H9 (cell line): ENCODE measurements around the gene ZSCAN31. TPM values are rescaled to one million over a fixed set of nuclear protein-coding genes. Genes with fewer than 3 reads are reported as not detected.

ENCODE experiments used
- DNase-seq: peaks from one replicate; pipeline ENCODE4 v3.0.0-alpha.2; 2017
- H2AFZ ChIP-seq: one replicate; pipeline ENCODE4 v1.6.1; 2013; ENCODE audit warnings: mild to moderate bottlenecking, low read length, control low read depth, moderate library complexity
- H2AK5ac ChIP-seq: 2 replicates; pipeline ENCODE4 v1.6.1; 2013; ENCODE audit warnings: low read length, control low read depth, mixed read lengths; ENCODE audit not compliant: insufficient read length
- H2BK120ac ChIP-seq: one replicate; pipeline ENCODE4 v1.6.1; 2013; ENCODE audit warnings: low read depth, mild to moderate bottlenecking, low read length, control low read depth, inconsistent platforms; ENCODE audit not compliant: poor library complexity, severe bottlenecking
- H2BK12ac ChIP-seq: 2 replicates; pipeline ENCODE4 v1.6.1; 2013; ENCODE audit warnings: low read length, control low read depth, mixed read lengths, low read depth; ENCODE audit not compliant: insufficient read length
- H2BK15ac ChIP-seq: 2 replicates; pipeline ENCODE4 v1.6.1; 2013; ENCODE audit warnings: low read depth, low read length, control low read depth
- H2BK20ac ChIP-seq: one replicate; pipeline ENCODE4 v1.6.1; 2013; ENCODE audit warnings: low read depth, mild to moderate bottlenecking, low read length, control low read depth, inconsistent platforms; ENCODE audit not compliant: poor library complexity, severe bottlenecking
- H2BK5ac ChIP-seq: 2 replicates; pipeline ENCODE4 v1.6.1; 2013; ENCODE audit warnings: low read length, control low read depth, mixed read lengths; ENCODE audit not compliant: insufficient read length
- H3K14ac ChIP-seq: 2 replicates; pipeline ENCODE4 v1.6.1; 2013; ENCODE audit warnings: low read length, control low read depth; ENCODE audit not compliant: insufficient read depth
- H3K18ac ChIP-seq: 2 replicates; pipeline ENCODE4 v1.6.1; 2013; ENCODE audit warnings: low read depth, mild to moderate bottlenecking, mixed read lengths, low read length, control low read depth; ENCODE audit not compliant: insufficient read length
- H3K23ac ChIP-seq: 2 replicates; pipeline ENCODE4 v1.6.1; 2013; ENCODE audit warnings: low read length, control low read depth, mixed read lengths, low read depth; ENCODE audit not compliant: insufficient read length
- H3K23me2 ChIP-seq: 2 replicates; pipeline ENCODE4 v1.6.1; 2013; ENCODE audit warnings: low read depth, mild to moderate bottlenecking, mixed read lengths, low read length, control low read depth; ENCODE audit not compliant: insufficient read length, poor library complexity, severe bottlenecking
- H3K27ac ChIP-seq: 2 replicates; pipeline ENCODE4 v1.5.1; 2013; ENCODE audit warnings: low read length, control low read depth, mixed read lengths, low read depth; ENCODE audit not compliant: insufficient read length
- H3K27me3 ChIP-seq: 2 replicates; pipeline ENCODE4 v1.6.1; 2013; ENCODE audit warnings: low read length, control low read depth, inconsistent platforms; ENCODE audit not compliant: insufficient read depth
- H3K4ac ChIP-seq: 2 replicates; pipeline ENCODE4 v1.6.1; 2013; ENCODE audit warnings: low read depth, mild to moderate bottlenecking, control low read depth, inconsistent platforms, low read length, moderate library complexity
- H3K4me1 ChIP-seq: 2 replicates; pipeline ENCODE4 v1.6.1; 2013; ENCODE audit warnings: low read length, control low read depth, inconsistent platforms; ENCODE audit not compliant: insufficient read depth
- H3K4me2 ChIP-seq: 2 replicates; pipeline ENCODE4 v1.6.1; 2013; ENCODE audit warnings: low read length, control low read depth, mixed read lengths; ENCODE audit not compliant: insufficient read length, insufficient read depth
- H3K56ac ChIP-seq: 2 replicates; pipeline ENCODE4 v1.6.1; 2013; ENCODE audit warnings: low read depth, mild to moderate bottlenecking, mixed read lengths, low read length, control low read depth; ENCODE audit not compliant: insufficient read length
- H3K79me1 ChIP-seq: 2 replicates; pipeline ENCODE4 v1.6.1; 2013; ENCODE audit warnings: low read depth, mild to moderate bottlenecking, moderate library complexity, low read length, control low read depth, inconsistent platforms; ENCODE audit not compliant: insufficient read depth, poor library complexity, severe bottlenecking
- H3K79me2 ChIP-seq: 2 replicates; pipeline ENCODE4 v1.6.1; 2013; ENCODE audit warnings: low read length, control low read depth, inconsistent platforms; ENCODE audit not compliant: insufficient read depth
- H3K9ac ChIP-seq: 2 replicates; pipeline ENCODE4 v1.6.1; 2013; ENCODE audit warnings: low read length, control low read depth, mixed read lengths; ENCODE audit not compliant: insufficient read length; ENCODE audit errors: extremely low read depth
- H3K9me3 ChIP-seq: one replicate; pipeline ENCODE4 v1.6.1; 2013; ENCODE audit warnings: low read depth, low read length, inconsistent platforms; ENCODE audit not compliant: control insufficient read depth
- H3T11ph ChIP-seq: one replicate; pipeline ENCODE4 v1.6.1; 2013; ENCODE audit warnings: mild to moderate bottlenecking, low read length, control low read depth, inconsistent platforms
- H4K20me1 ChIP-seq: one replicate; pipeline ENCODE4 v1.6.1; 2013; ENCODE audit not compliant: control insufficient read depth, insufficient read length, insufficient read depth
- H4K5ac ChIP-seq: 2 replicates; pipeline ENCODE4 v1.6.1; 2013; ENCODE audit warnings: low read depth, mild to moderate bottlenecking, mixed read lengths, low read length, control low read depth; ENCODE audit not compliant: insufficient read length
- H4K8ac ChIP-seq: replicated peaks from 2 replicates; pipeline ENCODE4 v1.6.1; 2013; ENCODE audit warnings: low read length, control low read depth, mixed read lengths, low read depth; ENCODE audit not compliant: insufficient read length
- H4K91ac ChIP-seq: 2 replicates; pipeline ENCODE4 v1.6.1; 2013; ENCODE audit warnings: low read depth, mild to moderate bottlenecking, moderate library complexity, mixed read lengths, low read length, control low read depth; ENCODE audit not compliant: insufficient read length
- H3K27ac Mint-ChIP-seq, 3 experiments: 2 replicates in 2 of 3; 3 replicates in 1 of 3; pipeline ENCODE4 v1.8.0; 2020 to 2021; ENCODE audit warnings: mixed read lengths in 3 of 3, mild to moderate bottlenecking in 1 of 3, moderate library complexity in 1 of 3
- H3K27me3 Mint-ChIP-seq: 2 replicates; pipeline ENCODE4 v1.8.0; 2021; ENCODE audit warnings: low read depth, mild to moderate bottlenecking, moderate library complexity, mixed read lengths
- H3K36me3 Mint-ChIP-seq, 3 experiments: 2 replicates in 2 of 3; 3 replicates in 1 of 3; pipeline ENCODE4 v1.8.0; 2020 to 2021; ENCODE audit warnings: low read depth in 3 of 3, mixed read lengths in 3 of 3; ENCODE audit not compliant: insufficient read depth in 1 of 3
- H3K4me1 Mint-ChIP-seq, 2 experiments: 2 replicates each; pipeline ENCODE4 v1.8.0; 2020; ENCODE audit warnings: mixed read lengths in 2 of 2
- H3K4me3 Mint-ChIP-seq, 2 experiments: 2 replicates in 1 of 2; 3 replicates in 1 of 2; pipeline ENCODE4 v1.8.0; 2020 to 2021; ENCODE audit warnings: mild to moderate bottlenecking in 2 of 2, mixed read lengths in 2 of 2, moderate library complexity in 1 of 2
- H3K9me3 Mint-ChIP-seq, 2 experiments: 2 replicates in 1 of 2; 3 replicates in 1 of 2; pipeline ENCODE4 v1.8.0; 2020; ENCODE audit warnings: mild to moderate bottlenecking in 2 of 2, mixed read lengths in 2 of 2, moderate library complexity in 1 of 2
- CTCF ChIP-seq: fragments of 200-600 bp; sonication (generic); conservative IDR thresholded peaks from 3 replicates; pipeline ENCODE4 v1.8.0; 2021; ENCODE audit warnings: antibody characterized with exemption, mild to moderate bottlenecking
- total RNA-seq: library from RNA; stranded (reverse); gene quantifications from 2 replicates; pipeline ENCODE4 v1.2.1, GENCODE V29; 2021

The ZSCAN31 gene
- total RNA-seq, 1 experiment from 2014 or later: 7.1 TPM

DNA sequence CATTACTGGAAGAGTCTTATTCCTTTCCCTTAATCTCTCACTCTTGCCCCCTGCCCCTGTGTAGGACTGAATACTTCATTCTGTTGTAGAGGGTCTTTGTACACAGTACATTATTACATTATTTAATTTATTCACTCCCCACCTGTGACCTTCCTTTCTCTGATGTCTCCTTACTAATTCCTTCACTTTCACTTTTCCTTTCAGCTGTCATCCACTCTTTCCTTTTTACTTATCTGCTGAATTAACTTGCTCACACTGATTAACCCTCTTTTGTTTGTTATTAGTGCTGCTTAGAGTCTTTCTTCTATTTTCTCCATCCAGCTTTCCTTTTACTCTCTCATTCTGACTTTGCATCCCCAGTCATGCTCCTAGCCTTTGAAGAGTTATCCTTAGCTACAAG is 61.1 kb downstream of the ZSCAN31 start:
- Histone ChIP-seq H3K4me2 (no peak overlapping the region), H3K9ac (no peak overlapping the region), H3K27me3 (no peaks in the 10 kb centered on the region), H4K20me1 (no peaks in the 10 kb centered on the region), H3K27ac (no peak overlapping the region), H2AK5ac (no peak overlapping the region), H2BK20ac (no peak overlapping the region), H3K23ac (no peak overlapping the region), H3K79me1 (no peaks in the 10 kb centered on the region), H4K5ac (no peak overlapping the region), H2BK5ac (no peak overlapping the region), H4K91ac (no peak overlapping the region), H3T11ph (no peak overlapping the region), H3K4ac (no peak overlapping the region), H2BK120ac (no peak overlapping the region), H3K79me2 (no peaks in the 10 kb centered on the region), H3K18ac (no peak overlapping the region), H3K23me2 (no peaks in the 10 kb centered on the region), H3K9me3 (no peaks in the 10 kb centered on the region), H2BK12ac (no peak overlapping the region), H3K14ac (no peak overlapping the region), H3K56ac (no peak overlapping the region), H2AFZ (no peak overlapping the region), H3K4me1 (no peaks in the 10 kb centered on the region), H2BK15ac (no peak overlapping the region), H4K8ac (no peak overlapping the region)
- Mint-ChIP-seq H3K4me1 (no peaks in the 10 kb centered on the region), H3K27me3 (peaks cover 1% of the 10 kb centered on the region; the same call in 1 of the 2 replicates), H3K4me3 (no peak overlapping the region), H3K36me3 (peaks cover 10 to 41% (median 41%) of the 10 kb centered on the region in 3 experiments; a peak in 6 of 7 replicates), H3K9me3 (no peaks in the 10 kb centered on the region), H3K27ac (no peak overlapping the region)
- no peak for TF ChIP-seq CTCF
- DNase-seq: no peak

Other genes starting within 250 kb of the ZSCAN31 start
- gene ZSCAN16, start 211.5 kb downstream of the ZSCAN31 start, total RNA-seq: 9.8 and 11.0 TPM in 2 replicates
- 22.4 and 25.4 TPM in 2 replicates for gene ZKSCAN8, start 194.3 kb downstream of the ZSCAN31 start, total RNA-seq
- 11.5 and 12.7 TPM in 2 replicates for gene ZSCAN9, start 110.9 kb downstream of the ZSCAN31 start, total RNA-seq
- gene ZKSCAN4, start 83.9 kb downstream of the ZSCAN31 start, total RNA-seq: 8.2 and 8.8 TPM in 2 replicates
- 0.13 TPM in 1 of 2 replicates, not detected in the other for gene NKAPL, start 76.9 kb downstream of the ZSCAN31 start, total RNA-seq
- 9.0 TPM in 2 replicates for gene ZSCAN26, start 69.0 kb downstream of the ZSCAN31 start, total RNA-seq
- 8.1 and 10.1 TPM in 2 replicates for gene PGBD1, start 54.6 kb downstream of the ZSCAN31 start, total RNA-seq
- 7.3 and 8.7 TPM in 2 replicates for gene ZKSCAN3, start 13.8 kb upstream of the ZSCAN31 start, total RNA-seq
- 12.6 and 12.7 TPM in 2 replicates for gene ZSCAN12, start 63.6 kb upstream of the ZSCAN31 start, total RNA-seq
- 2.9 and 4.1 TPM in 2 replicates for gene ZSCAN23, start 107.3 kb upstream of the ZSCAN31 start, total RNA-seq
- gene GPX6, start 179.6 kb upstream of the ZSCAN31 start, total RNA-seq: not detected in 2 replicates
- gene GPX5, start 189.7 kb upstream of the ZSCAN31 start, total RNA-seq: not detected in 2 replicates